OCI-LY7 (cell line): ENCODE measurements around the gene FAH. TPM values are rescaled to one million over a fixed set of nuclear protein-coding genes. Genes with fewer than 3 reads are reported as not detected.

ENCODE experiments used
- BruUV-seq: library from RNA; stranded (reverse); fragments of 400-500 nt; replicated peaks from 2 replicates; lab custom pipeline; 2021; lab: Mats Ljungman, UMichigan
- CTCF ChIA-PET: fragments of 300-600 bp; sonication (Branson Sonifier 250); formaldehyde crosslinking; loops from one replicate; lab custom pipeline; 2022; ENCODE audit warnings: antibody characterized with exemption; ENCODE audit not compliant: unreplicated experiment; lab: Charles Lee
- POLR2A ChIA-PET: fragments of 300-600 bp; sonication (Branson Sonifier 250); formaldehyde crosslinking; loops from one replicate; lab custom pipeline; 2022; ENCODE audit warnings: antibody characterized with exemption; lab: Charles Lee
- DNase-seq: peaks from one replicate; pipeline ENCODE4 v3.0.0-alpha.2; 2015; ENCODE audit warnings: low spot score
- H2AFZ ChIP-seq: fragments of 200-600 bp; sonication (generic), shearing (Covaris generic); 2 replicates; pipeline ENCODE4 v1.6.1; 2014; ENCODE audit warnings: mild to moderate bottlenecking, antibody characterized with exemption, low read length, moderate library complexity
- H3K27ac ChIP-seq: fragments of 200-600 bp; sonication (generic); 2 replicates; pipeline ENCODE4 v1.5.1; 2014; ENCODE audit warnings: mixed run types, low read depth, mild to moderate bottlenecking, moderate library complexity, low read length, inconsistent platforms; ENCODE audit not compliant: poor library complexity, severe bottlenecking
- H3K36me3 ChIP-seq: fragments of 200-600 bp; sonication (generic); 2 replicates; pipeline ENCODE4 v1.6.1; 2014; ENCODE audit warnings: mild to moderate bottlenecking, antibody characterized with exemption, low read length, moderate library complexity, mixed read lengths; ENCODE audit not compliant: insufficient read depth
- H3K4me1 ChIP-seq: fragments of 200-600 bp; sonication (generic); 2 replicates; pipeline ENCODE4 v1.5.1; 2014; ENCODE audit warnings: mild to moderate bottlenecking, low read length; ENCODE audit not compliant: insufficient read depth, poor library complexity, severe bottlenecking
- H3K4me2 ChIP-seq: fragments of 200-600 bp; sonication (generic); 2 replicates; pipeline ENCODE4 v1.6.1; 2014; ENCODE audit warnings: mild to moderate bottlenecking, low read length
- H3K4me3 ChIP-seq: fragments of 200-600 bp; sonication (generic); 2 replicates; pipeline ENCODE4 v1.5.1; 2014; ENCODE audit warnings: mild to moderate bottlenecking, low read depth, low read length; ENCODE audit not compliant: poor library complexity, severe bottlenecking
- H3K79me2 ChIP-seq: fragments of 200-600 bp; sonication (generic); 2 replicates; pipeline ENCODE4 v1.6.1; 2016; ENCODE audit warnings: low read depth, mild to moderate bottlenecking, low read length, moderate library complexity, mixed read lengths; ENCODE audit not compliant: insufficient read depth
- H3K9me2 ChIP-seq: fragments of 200-600 bp; sonication (generic); 2 replicates; pipeline ENCODE4 v1.6.1; 2016; ENCODE audit warnings: mild to moderate bottlenecking, low read length, mixed read lengths; ENCODE audit not compliant: insufficient read depth
- H3K9me3 ChIP-seq: fragments of 200-600 bp; sonication (generic); 2 replicates; pipeline ENCODE4 v1.6.1; 2014; ENCODE audit warnings: mild to moderate bottlenecking, mixed run types, low read length, mixed read lengths
- H4K20me1 ChIP-seq: fragments of 200-600 bp; sonication (generic); 2 replicates; pipeline ENCODE4 v1.6.1; 2014; ENCODE audit warnings: mild to moderate bottlenecking, antibody characterized with exemption, low read length, moderate library complexity, mixed read lengths; ENCODE audit not compliant: insufficient read depth
- CTCF ChIP-seq: fragments of 200-600 bp; sonication (generic); conservative IDR thresholded peaks from 2 replicates; pipeline ENCODE4 v1.5.1; 2014; ENCODE audit warnings: mild to moderate bottlenecking, antibody characterized with exemption, low read length, moderate library complexity, mixed read lengths
- EZH2phosphoT487 ChIP-seq: fragments of 200-600 bp; sonication (generic); IDR thresholded peaks from 2 replicates; pipeline ENCODE4 v1.6.1; 2018; ENCODE audit warnings: low read depth, borderline replicate concordance, mild to moderate bottlenecking, mixed run types, antibody characterized with exemption, low read length, moderate library complexity, mixed read lengths
- intact Hi-C: fragments of 100-400 bp; cut with micrococcal nuclease; formaldehyde crosslinking; loops from one replicate; pipeline ENCODE4 v1.10.0; 2022; ENCODE audit not compliant: unreplicated experiment
- total RNA-seq, 2 experiments: library from RNA; depleted of rRNA in 1 of 2; stranded (reverse); fragments of >200 nt in 1 of 2; shearing (Covaris generic) in 1 of 2; gene quantifications; 2 replicates each; pipeline ENCODE4 v1.2.3, GENCODE V29; 2014 to 2022

Gene FAH
- total RNA-seq, 2 experiments from 2014 or later, result 9.4 to 18.4 TPM

- intact Hi-C loops, result no loop called here
- peaks cover 64% of the 10 kb centered on the region; the same call in 1 of the 2 replicates for H3K79me2 ChIP-seq
- no peak overlapping the region for H3K27ac ChIP-seq
- no peak overlapping the region for H3K4me2 ChIP-seq
- H3K4me3 ChIP-seq, result no peak overlapping the region
- H3K36me3 ChIP-seq, result no peaks in the 10 kb centered on the region
- peaks cover 13% of the 10 kb centered on the region; the same call in 1 of the 2 replicates for H4K20me1 ChIP-seq
- no peaks in the 10 kb centered on the region for H3K9me3 ChIP-seq
- ChIA-PET CTCF (no interaction called here), POLR2A (interaction anchor here (0.9 to 1.2 kb wide), 2 partner anchors 16 to 17 kb away, joined by 3 read pairs; no protein-coding TSS in a partner anchor)
- H3K4me1 ChIP-seq, result no peaks in the 10 kb centered on the region
- no peak for DNase-seq
- TSS peak; percentile 19 for BruUV-seq
- no peak overlapping the region for H2AFZ ChIP-seq
- no peaks in the 10 kb centered on the region for H3K9me2 ChIP-seq
- no peak for TF ChIP-seq EZH2phosphoT487
- no peak for TF ChIP-seq CTCF
These were observed 38.7 kb upstream of the FAH start for GRCh38 chr15:80114114-80114513.

- H3K79me2 ChIP-seq, result peaks cover 62% of the 10 kb centered on the region; the same call in 1 of the 2 replicates
- H3K4me3 ChIP-seq, result no peak overlapping the region
- DNase-seq, result no peak
- no peaks in the 10 kb centered on the region for H3K4me1 ChIP-seq
- CTCF ChIA-PET, result no interaction called here
- H4K20me1 ChIP-seq, result peaks cover 13% of the 10 kb centered on the region; the same call in 1 of the 2 replicates
- H3K4me2 ChIP-seq, result no peak overlapping the region
- no TSS peak for BruUV-seq
- H3K9me3 ChIP-seq, result no peaks in the 10 kb centered on the region
- no peak for TF ChIP-seq CTCF
- no peak for TF ChIP-seq EZH2phosphoT487
- no peaks in the 10 kb centered on the region for H3K36me3 ChIP-seq
- no peaks in the 10 kb centered on the region for H3K9me2 ChIP-seq
- intact Hi-C loops, result no loop called here
- no peak overlapping the region for H2AFZ ChIP-seq
- POLR2A ChIA-PET, result interaction anchor here (1.0 kb wide), 1 partner anchor 41 kb away, joined by 3 read pairs; no protein-coding TSS in a partner anchor
- H3K27ac ChIP-seq, result no peak overlapping the region
These were observed 37.8 kb upstream of the FAH start for GRCh38 chr15:80115021-80115420.

GRCh38 chr15:80118956-80119355, 33.8 kb upstream of the FAH start:
- no peak overlapping the region for H2AFZ ChIP-seq
- BruUV-seq, result no TSS peak
- no peaks in the 10 kb centered on the region for H3K9me3 ChIP-seq
- intact Hi-C loops, result no loop called here
- no peak for DNase-seq
- no peaks in the 10 kb centered on the region for H3K4me1 ChIP-seq
- ChIA-PET POLR2A (no interaction called here), CTCF (no interaction called here)
- no peaks in the 10 kb centered on the region for H3K9me2 ChIP-seq
- no peak overlapping the region for H3K27ac ChIP-seq
- H3K36me3 ChIP-seq, result peaks cover 38% of the 10 kb centered on the region
- no peak for TF ChIP-seq CTCF
- no peak for TF ChIP-seq EZH2phosphoT487
- peaks cover 10% of the 10 kb centered on the region; the same call in 1 of the 2 replicates for H4K20me1 ChIP-seq
- peaks cover 43% of the 10 kb centered on the region; the same call in 1 of the 2 replicates for H3K79me2 ChIP-seq
- no peak overlapping the region for H3K4me2 ChIP-seq
- H3K4me3 ChIP-seq, result no peak overlapping the region
